Mesendoderm (in vitro differentiated cells): ENCODE data around the gene HS1BP3.

Experiments
- DNase-seq: peaks from one replicate; pipeline ENCODE4 v3.0.0; 2013
- H2AK5ac ChIP-seq: 2 replicates; pipeline ENCODE4 v1.6.1; 2013; ENCODE audit warnings: low read length, inconsistent platforms
- H2BK120ac ChIP-seq: 2 replicates; pipeline ENCODE4 v1.6.1; 2013; ENCODE audit warnings: low read depth, mild to moderate bottlenecking, low read length, moderate library complexity, mixed read lengths
- H2BK15ac ChIP-seq: replicated peaks from 2 replicates; pipeline ENCODE4 v1.6.1; 2013; ENCODE audit warnings: low read depth, mild to moderate bottlenecking, moderate library complexity
- H2BK5ac ChIP-seq: 2 replicates; pipeline ENCODE4 v1.6.1; 2013; ENCODE audit warnings: low read length, inconsistent platforms
- H3K18ac ChIP-seq: 2 replicates; pipeline ENCODE4 v1.6.1; 2013; ENCODE audit warnings: mild to moderate bottlenecking, low read length, mixed read lengths
- H3K23ac ChIP-seq: one replicate; pipeline ENCODE4 v1.6.1; 2013; ENCODE audit warnings: low read length
- H3K27ac ChIP-seq: 2 replicates; pipeline ENCODE4 v1.5.1; 2013; ENCODE audit warnings: low read depth, mild to moderate bottlenecking, inconsistent platforms, low read length, moderate library complexity
- H3K27me3 ChIP-seq: 2 replicates; pipeline ENCODE4 v1.6.1; 2013; ENCODE audit warnings: low read length, control low read depth, mild to moderate bottlenecking, inconsistent platforms; ENCODE audit not compliant: insufficient read depth, poor library complexity
- H3K36me3 ChIP-seq: 2 replicates; pipeline ENCODE4 v1.6.1; 2013; ENCODE audit warnings: low read length, inconsistent platforms; ENCODE audit not compliant: control insufficient read depth, insufficient read depth
- H3K4ac ChIP-seq: one replicate; pipeline ENCODE4 v1.6.1; 2013; ENCODE audit warnings: low read depth, mild to moderate bottlenecking, low read length, moderate library complexity
- H3K4me1 ChIP-seq: 2 replicates; pipeline ENCODE4 v1.6.1; 2013; ENCODE audit warnings: low read depth, low read length, inconsistent platforms; ENCODE audit not compliant: control insufficient read depth
- H3K4me2 ChIP-seq: 2 replicates; pipeline ENCODE4 v1.6.1; 2013; ENCODE audit warnings: low read length
- H3K4me3 ChIP-seq: 2 replicates; pipeline ENCODE4 v1.5.1; 2013; ENCODE audit warnings: mild to moderate bottlenecking, low read length
- H3K56ac ChIP-seq: one replicate; pipeline ENCODE4 v1.6.1; 2013; ENCODE audit warnings: low read length
- H3K79me1 ChIP-seq: 2 replicates; pipeline ENCODE4 v1.6.1; 2013; ENCODE audit warnings: low read length, inconsistent platforms
- H3K79me2 ChIP-seq: 2 replicates; pipeline ENCODE4 v1.6.1; 2013; ENCODE audit warnings: mild to moderate bottlenecking, low read length; ENCODE audit not compliant: control insufficient read depth, insufficient read depth
- H3K9ac ChIP-seq: 2 replicates; pipeline ENCODE4 v1.6.1; 2013; ENCODE audit warnings: low read length, inconsistent platforms
- H4K5ac ChIP-seq: one replicate; pipeline ENCODE4 v1.6.1; 2013; ENCODE audit warnings: low read length
- H4K8ac ChIP-seq: one replicate; pipeline ENCODE4 v1.6.1; 2013; ENCODE audit warnings: low read depth, mild to moderate bottlenecking, control low read depth, low read length, moderate library complexity
- WGBS: extraction: QIAGEN DNeasy Blood & Tissue Kit; methylation state at CpG from one replicate; pipeline ENCODE4 v1.1.7; 2013; ENCODE audit warnings: low lambda C conversion rate, missing lambda C conversion rate; ENCODE audit not compliant: insufficient coverage; ENCODE audit errors: extremely low coverage; 5-methylcytosine and 5-hydroxymethylcytosine counted together

Gene HS1BP3

DNA sequence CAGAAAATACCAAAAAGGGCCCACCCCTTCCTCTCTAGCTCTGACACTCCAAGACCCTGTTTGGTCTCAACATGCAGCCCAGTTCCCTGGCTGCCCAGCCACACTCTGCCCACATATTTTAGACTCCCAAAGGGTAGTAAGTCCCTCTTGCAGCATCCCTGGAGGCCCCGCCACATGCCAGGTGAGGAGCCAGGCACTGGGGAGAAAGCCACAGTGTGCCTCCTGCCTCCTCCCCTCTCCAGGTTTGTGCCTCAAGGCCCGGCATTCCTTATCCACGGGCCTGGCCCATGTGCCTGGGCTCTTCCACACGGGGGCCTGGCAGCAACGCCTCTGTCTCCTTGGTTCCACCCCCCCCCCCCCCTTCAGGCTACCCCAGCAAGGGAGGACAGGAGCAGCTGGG lies 75.5 kb downstream of the HS1BP3 start:
- Histone ChIP-seq H3K4me2 (no peak overlapping the region), H4K5ac (no peak overlapping the region), H3K36me3 (no peaks in the 10 kb centered on the region), H3K79me2 (no peaks in the 10 kb centered on the region), H3K4ac (no peak overlapping the region), H3K23ac (peak overlapping the region; percentile 61), H3K79me1 (no peaks in the 10 kb centered on the region), H3K4me1 (peaks cover 2% of the 10 kb centered on the region), H3K56ac (peak overlapping the region; percentile 53), H4K8ac (no peak overlapping the region), H2BK120ac (no peak overlapping the region), H3K27ac (no peak overlapping the region), H2AK5ac (no peak overlapping the region), H3K9ac (no peak overlapping the region), H3K18ac (no peak overlapping the region), H2BK15ac (no peak overlapping the region), H2BK5ac (no peak overlapping the region), H3K4me3 (no peak overlapping the region), H3K27me3 (no peaks in the 10 kb centered on the region)
- no peak for DNase-seq
- WGBS: no CpG with 5 or more reads among the region's 5 CpGs

- Histone ChIP-seq H3K27ac (no peak overlapping the region), H2BK120ac (no peak overlapping the region), H3K23ac (no peak overlapping the region), H2BK5ac (no peak overlapping the region), H3K9ac (no peak overlapping the region), H3K27me3 (no peaks in the 10 kb centered on the region), H3K18ac (no peak overlapping the region), H2AK5ac (no peak overlapping the region), H3K4me1 (peaks cover 2% of the 10 kb centered on the region), H4K5ac (no peak overlapping the region), H3K4me2 (no peak overlapping the region), H2BK15ac (no peak overlapping the region), H3K56ac (no peak overlapping the region), H3K79me1 (no peaks in the 10 kb centered on the region), H3K79me2 (no peaks in the 10 kb centered on the region), H3K36me3 (no peaks in the 10 kb centered on the region), H3K4ac (no peak overlapping the region), H4K8ac (no peak overlapping the region), H3K4me3 (no peak overlapping the region)
- DNase-seq: no peak
- WGBS: no CpG with 5 or more reads among the region's 6 CpGs
Observed at GRCh38 chr2:20574930-20575329, 76.0 kb downstream of the HS1BP3 start.

DNA sequence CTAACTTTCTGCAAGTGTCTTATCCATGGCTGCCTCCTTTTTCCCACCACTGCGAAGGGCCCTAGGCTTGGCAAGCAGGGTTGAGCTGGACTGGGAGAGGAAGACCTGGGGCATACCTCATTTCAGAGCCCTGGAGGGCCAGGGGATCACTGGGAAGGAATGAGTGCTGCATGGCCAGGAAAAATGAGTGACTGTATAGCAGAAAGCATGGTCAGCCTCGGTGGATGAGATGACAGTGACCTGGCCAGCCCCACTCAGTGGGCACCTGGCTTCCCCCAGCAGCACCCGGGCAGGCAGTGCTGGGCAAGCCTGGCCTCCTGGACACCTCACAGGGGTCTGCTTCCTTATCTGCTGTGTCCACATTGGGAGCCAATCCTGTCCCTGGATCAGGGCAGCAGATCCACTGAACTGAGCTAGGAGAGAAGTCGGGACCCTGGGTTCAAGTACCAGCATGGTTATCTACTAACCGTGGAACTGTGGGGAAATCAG lies 76.4 kb downstream of the HS1BP3 start:
- Histone ChIP-seq H3K23ac (no peak overlapping the region), H3K27ac (no peak overlapping the region), H3K4ac (no peak overlapping the region), H4K5ac (no peak overlapping the region), H3K9ac (no peak overlapping the region), H3K4me1 (peaks cover 2% of the 10 kb centered on the region), H3K4me2 (no peak overlapping the region), H2AK5ac (no peak overlapping the region), H3K18ac (no peak overlapping the region), H3K36me3 (no peaks in the 10 kb centered on the region), H3K56ac (no peak overlapping the region), H3K79me2 (no peaks in the 10 kb centered on the region), H2BK15ac (no peak overlapping the region), H4K8ac (no peak overlapping the region), H2BK5ac (no peak overlapping the region), H2BK120ac (no peak overlapping the region), H3K4me3 (no peak overlapping the region), H3K27me3 (no peaks in the 10 kb centered on the region), H3K79me1 (no peaks in the 10 kb centered on the region)
- no peak for DNase-seq
- no CpG with 5 or more reads among the region's 5 CpGs for WGBS

GRCh38 chr2:20573620-20574422 lies 77.1 kb downstream of the HS1BP3 start:
- no peak overlapping the region for H2AK5ac ChIP-seq
- H2BK120ac ChIP-seq: no peak overlapping the region
- H3K79me2 ChIP-seq: no peaks in the 10 kb centered on the region
- no peaks in the 10 kb centered on the region for H3K36me3 ChIP-seq
- no peak overlapping the region for H3K4me3 ChIP-seq
- H2BK5ac ChIP-seq: no peak overlapping the region
- H3K18ac ChIP-seq: no peak overlapping the region
- no peak overlapping the region for H3K9ac ChIP-seq
- no peaks in the 10 kb centered on the region for H3K27me3 ChIP-seq
- H3K27ac ChIP-seq: no peak overlapping the region
- no peak overlapping the region for H2BK15ac ChIP-seq
- H3K56ac ChIP-seq: no peak overlapping the region
- no peak for DNase-seq
- H4K5ac ChIP-seq: no peak overlapping the region
- H4K8ac ChIP-seq: no peak overlapping the region
- no peaks in the 10 kb centered on the region for H3K4me1 ChIP-seq
- H3K4me2 ChIP-seq: no peak overlapping the region
- no peak overlapping the region for H3K4ac ChIP-seq
- H3K23ac ChIP-seq: no peak overlapping the region
- no CpG with 5 or more reads among the region's 10 CpGs for WGBS
- no peaks in the 10 kb centered on the region for H3K79me1 ChIP-seq

GRCh38 chr2:20572221-20572620 lies 78.7 kb downstream of the HS1BP3 start:
- Histone ChIP-seq H3K79me2 (no peaks in the 10 kb centered on the region), H3K4me2 (no peak overlapping the region), H3K9ac (no peak overlapping the region), H3K4me1 (peaks cover 4% of the 10 kb centered on the region), H3K4me3 (no peak overlapping the region), H2BK15ac (no peak overlapping the region), H3K27me3 (no peaks in the 10 kb centered on the region), H4K8ac (no peak overlapping the region), H2BK120ac (no peak overlapping the region), H3K27ac (no peak overlapping the region), H3K36me3 (no peaks in the 10 kb centered on the region), H3K18ac (no peak overlapping the region), H3K4ac (no peak overlapping the region), H3K56ac (no peak overlapping the region), H3K23ac (no peak overlapping the region), H2AK5ac (no peak overlapping the region), H3K79me1 (no peaks in the 10 kb centered on the region), H2BK5ac (no peak overlapping the region), H4K5ac (no peak overlapping the region)
- no peak for DNase-seq
- WGBS: no CpG with 5 or more reads among the region's 5 CpGs
